HG02943 (cell line): Measurements from ENCODE around the gene CTSS.
"Not testable (repeated sequence)": the region's sequence is repeated elsewhere in the genome, so short reads cannot be mapped to it uniquely, and the experiment has no call there.

Experiments used
- ATAC-seq: cut with Tn5 transposase; IDR thresholded peaks from one replicate; pipeline ENCODE4 v1.9.1; 2021; ENCODE audit warnings: mild to moderate bottlenecking, low read depth, moderate library complexity; ENCODE audit not compliant: unreplicated experiment

Gene CTSS

GRCh38 chr1:150775931-150776505 lies 10.4 kb upstream of the CTSS start:
- not testable (repeated sequence) for ATAC-seq

GRCh38 chr1:150775276-150775675 lies 9.7 kb upstream of the CTSS start:
- ATAC-seq: no peak

- no peak for ATAC-seq
These were observed 6.7 kb upstream of the CTSS start for GRCh38 chr1:150772326-150772725.

GRCh38 chr1:150767704-150768103 lies 2.1 kb upstream of the CTSS start:
- not testable (repeated sequence) for ATAC-seq

GRCh38 chr1:150765977-150766301 lies 361 bp upstream of the CTSS start:
- ATAC-seq: peak; percentile 23

GRCh38 chr1:150764617-150765101 lies 919 bp downstream of the CTSS start:
- no peak for ATAC-seq

GRCh38 chr1:150763018-150763417 lies 2.6 kb downstream of the CTSS start:
- no peak for ATAC-seq

GRCh38 chr1:150762552-150762951 lies 3.0 kb downstream of the CTSS start:
- no peak for ATAC-seq

- no peak for ATAC-seq
These were observed 3.8 kb downstream of the CTSS start for GRCh38 chr1:150761801-150762200.

- no peak for ATAC-seq
These were observed 5.6 kb downstream of the CTSS start for GRCh38 chr1:150760013-150760412.

- no peak for ATAC-seq
These were observed 12.2 kb downstream of the CTSS start for GRCh38 chr1:150753416-150753815.

GRCh38 chr1:150751443-150751842 lies 14.1 kb downstream of the CTSS start:
- no peak for ATAC-seq

- ATAC-seq: no peak
These were observed 15.8 kb downstream of the CTSS start for GRCh38 chr1:150749720-150750311.

- no peak for ATAC-seq
These were observed 16.5 kb downstream of the CTSS start for GRCh38 chr1:150748878-150749719.

- no peak for ATAC-seq
These were observed 35.4 kb downstream of the CTSS start for GRCh38 chr1:150730130-150730721.

- no peak for ATAC-seq
These were observed 41.2 kb downstream of the CTSS start for GRCh38 chr1:150724336-150724735.

GRCh38 chr1:150720703-150721102 lies 44.9 kb downstream of the CTSS start, which contains the start of gene HORMAD1:
TSS of gene HORMAD1 (minus strand) at chr1:150720895. CDS start at chr1:150719505, 1,390 bp downstream.
- ATAC-seq: no peak

GRCh38 chr1:150720098-150720497 lies 45.5 kb downstream of the CTSS start:
- ATAC-seq: no peak

- no peak for ATAC-seq
These were observed 47.2 kb downstream of the CTSS start for GRCh38 chr1:150718225-150718891.

GRCh38 chr1:150709031-150709430 lies 56.5 kb downstream of the CTSS start:
- ATAC-seq: not testable (repeated sequence)

GRCh38 chr1:150708595-150708994 lies 57.0 kb downstream of the CTSS start:
- ATAC-seq: no peak
